ENCODE results near the gene RXRA.

RXRA gene

DNA sequence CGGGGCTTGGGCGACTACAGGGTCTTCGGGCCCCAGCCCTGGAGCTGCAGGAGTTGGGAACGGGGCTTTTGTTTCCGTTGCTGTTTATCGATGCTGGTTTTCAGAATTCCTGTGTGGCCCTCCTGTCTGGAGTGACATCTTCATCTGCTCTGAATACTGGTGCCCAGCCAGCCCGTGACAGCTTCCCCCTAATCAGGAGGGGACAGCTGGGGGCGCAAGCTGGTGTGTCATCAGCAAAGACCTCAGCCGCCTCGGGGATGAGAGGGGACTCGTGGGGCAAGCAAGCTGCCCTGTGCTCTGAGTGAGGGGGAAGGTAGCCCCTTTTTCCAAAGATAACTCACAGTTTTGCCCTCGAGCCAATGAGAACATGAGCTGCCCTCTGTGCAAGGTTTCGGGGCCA, 110.7 kb downstream of the RXRA start:
- FAIRE-seq: no peak

DNA sequence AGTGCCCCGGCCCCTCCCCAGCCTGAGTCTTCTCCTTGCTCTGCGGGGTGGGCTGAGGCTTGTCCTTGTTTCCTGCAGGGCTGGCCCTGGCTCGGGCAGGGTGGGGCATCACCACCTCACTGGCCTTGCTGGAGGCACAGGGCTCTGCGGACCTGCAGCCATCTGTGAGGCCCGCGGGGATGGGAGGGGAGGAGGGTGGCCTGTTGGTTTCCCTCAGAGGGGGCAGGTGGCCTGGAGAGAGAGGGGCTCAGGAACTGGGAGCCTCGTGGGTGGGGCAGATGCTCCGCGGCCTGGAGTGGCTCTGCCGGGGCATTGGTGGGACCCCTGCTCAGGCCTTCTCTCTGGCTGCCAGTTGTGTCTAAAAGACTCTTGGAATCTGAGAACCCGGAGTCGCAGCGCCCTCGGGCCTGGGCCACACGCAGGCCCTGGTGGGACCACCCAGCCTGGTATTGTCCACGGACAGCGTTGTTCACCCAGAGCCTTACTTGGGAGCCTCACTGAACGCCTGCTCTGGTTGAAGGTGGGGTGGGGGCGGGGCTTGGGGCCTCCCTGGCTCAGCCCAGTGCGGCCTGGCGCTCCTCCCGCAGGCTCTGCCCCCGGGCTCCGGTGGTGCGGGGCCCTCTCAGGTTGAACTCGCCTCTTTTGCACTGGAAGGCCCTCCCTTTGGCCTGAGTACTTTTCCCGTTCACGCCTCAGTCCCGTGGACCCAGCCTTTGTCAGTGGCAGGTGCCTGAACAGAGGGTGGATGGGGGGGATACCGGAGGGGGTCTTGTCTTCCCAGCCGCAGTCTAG, 111.3 kb downstream of the RXRA start:
- no peak for FAIRE-seq

DNA sequence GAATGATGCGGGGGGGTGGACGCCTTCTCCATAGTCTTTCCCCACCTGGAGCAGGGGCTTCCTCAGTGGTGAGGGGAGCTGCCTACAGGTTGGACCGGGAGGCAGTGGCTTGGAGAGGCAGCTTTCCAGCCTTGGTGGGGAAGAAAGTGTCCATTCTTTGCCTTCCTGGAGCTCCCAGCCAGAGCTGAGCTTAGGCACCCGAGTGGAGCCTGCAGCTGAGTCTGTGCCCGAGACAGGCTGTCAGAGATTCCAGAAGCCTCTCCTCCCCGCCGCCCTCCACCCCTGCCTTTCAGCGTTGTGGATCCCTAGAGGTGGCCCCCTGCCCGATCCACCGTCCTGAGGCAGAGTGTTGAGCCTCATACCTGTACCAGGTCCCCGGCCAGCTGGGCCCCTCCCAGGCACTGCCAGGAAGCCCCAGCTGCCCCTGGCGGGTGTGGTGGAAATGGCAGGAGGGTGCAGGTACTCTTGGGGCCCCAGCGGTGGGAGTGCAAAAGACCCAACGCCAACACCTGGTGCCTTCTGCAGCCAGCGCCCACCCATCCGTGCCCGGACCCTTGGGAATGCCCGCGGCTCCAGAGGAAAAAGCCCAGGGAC, 112.0 kb downstream of the RXRA start:
- no peak for FAIRE-seq

DNA sequence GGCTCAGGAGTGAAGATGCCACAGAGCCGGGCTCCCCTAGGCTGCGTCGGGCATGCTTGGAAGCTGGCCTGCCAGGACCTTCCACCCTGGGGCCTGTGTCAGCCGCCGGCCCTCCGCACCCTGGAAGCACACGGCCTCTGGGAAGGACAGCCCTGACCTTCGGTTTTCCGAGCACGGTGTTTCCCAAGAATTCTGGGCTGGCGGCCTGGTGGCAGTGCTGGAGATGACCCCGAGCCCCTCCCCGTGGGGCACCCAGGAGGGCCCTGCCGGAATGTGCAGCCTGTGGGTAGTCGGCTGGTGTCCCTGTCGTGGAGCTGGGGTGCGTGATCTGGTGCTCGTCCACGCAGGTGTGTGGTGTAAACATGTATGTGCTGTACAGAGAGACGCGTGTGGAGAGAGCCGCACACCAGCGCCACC, 113.1 kb downstream of the RXRA start:
- no peak for FAIRE-seq

DNA sequence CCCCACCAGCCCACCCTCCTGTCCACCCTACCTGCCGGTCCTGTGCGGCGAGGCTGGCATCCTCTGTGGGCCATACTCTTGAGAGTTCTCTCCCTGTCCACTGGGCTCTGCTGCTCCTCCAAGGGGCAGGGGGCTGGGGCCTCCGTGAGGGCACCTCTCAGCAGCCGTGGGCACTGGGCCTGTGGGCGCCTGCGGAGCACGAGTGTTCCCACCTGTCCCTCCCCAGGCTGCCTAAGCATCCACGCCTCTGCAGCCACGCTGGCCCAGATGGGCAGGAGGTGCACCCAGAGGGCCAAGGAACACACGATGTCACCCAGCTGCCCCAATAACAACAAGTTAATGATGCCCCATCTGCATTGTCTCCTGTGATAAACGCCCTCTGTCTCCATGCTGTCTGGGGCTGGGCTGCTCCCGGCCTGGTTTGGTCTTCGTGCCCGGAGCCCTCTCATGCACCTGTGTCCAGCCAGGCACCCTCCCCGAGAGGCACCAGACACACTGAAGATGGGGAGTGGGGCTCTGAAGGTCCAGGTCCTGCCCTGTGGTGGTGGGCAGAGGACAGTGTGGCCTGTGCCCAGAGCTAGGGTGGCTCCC, 114.5 kb downstream of the RXRA start:
- FAIRE-seq: no peak

DNA sequence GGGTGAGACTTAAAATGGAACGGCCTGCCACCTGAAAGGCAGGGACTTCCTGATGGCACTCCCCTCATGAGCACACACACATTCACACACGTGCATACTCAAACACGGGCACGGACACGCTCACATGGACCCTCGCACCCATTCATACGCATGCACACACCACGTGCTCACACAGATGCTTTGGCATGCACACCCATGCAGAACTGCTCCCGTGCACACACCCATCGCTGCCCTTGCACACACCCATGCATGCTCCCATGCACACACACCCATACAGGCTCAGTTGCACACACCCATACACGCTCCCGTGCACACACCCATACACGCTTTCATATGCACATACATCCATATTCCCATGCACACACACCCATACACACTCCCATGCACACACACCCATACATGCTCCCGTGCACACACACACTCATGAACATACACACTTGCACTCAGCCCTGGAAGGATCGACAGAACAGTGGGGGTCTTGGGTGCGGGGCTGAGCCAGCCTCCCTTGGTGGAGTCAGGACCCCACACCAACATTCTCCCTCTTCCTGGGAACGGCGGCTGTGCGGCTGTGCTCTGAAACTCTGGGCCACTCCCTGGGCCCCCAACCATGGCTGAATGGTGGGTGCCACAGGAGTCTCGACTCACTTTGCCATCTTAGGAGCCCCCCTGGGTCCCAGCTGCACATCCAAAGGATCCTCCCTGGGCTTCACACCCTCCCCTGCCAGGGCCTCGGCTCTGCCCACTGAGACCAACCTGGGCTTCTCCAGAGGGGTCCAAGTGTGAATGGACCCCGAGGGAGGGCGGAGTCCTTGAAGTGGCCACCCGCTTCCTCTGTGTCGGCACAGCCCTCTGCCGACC, 115.2 kb downstream of the RXRA start:
- FAIRE-seq: no peak

DNA sequence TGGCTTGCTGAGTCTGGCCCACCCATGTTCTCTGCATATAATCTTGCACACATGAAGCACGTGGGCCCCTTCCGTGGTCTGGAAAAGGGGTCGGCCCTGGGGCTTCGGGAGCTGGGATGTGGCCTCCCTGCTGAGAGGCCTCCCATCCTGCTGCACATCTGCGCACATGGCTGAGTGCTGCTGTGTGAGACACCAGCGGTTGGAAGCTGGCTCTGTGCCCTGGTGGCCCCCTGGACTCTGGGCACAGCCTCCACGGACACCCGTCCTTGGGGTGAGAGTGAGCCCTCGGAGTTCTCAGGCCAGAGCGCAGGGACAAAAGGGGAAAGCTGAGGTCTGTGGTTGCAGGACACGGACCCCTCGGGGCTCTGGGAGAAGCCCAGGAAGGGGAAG, 115.8 kb downstream of the RXRA start:
- FAIRE-seq: no peak

DNA sequence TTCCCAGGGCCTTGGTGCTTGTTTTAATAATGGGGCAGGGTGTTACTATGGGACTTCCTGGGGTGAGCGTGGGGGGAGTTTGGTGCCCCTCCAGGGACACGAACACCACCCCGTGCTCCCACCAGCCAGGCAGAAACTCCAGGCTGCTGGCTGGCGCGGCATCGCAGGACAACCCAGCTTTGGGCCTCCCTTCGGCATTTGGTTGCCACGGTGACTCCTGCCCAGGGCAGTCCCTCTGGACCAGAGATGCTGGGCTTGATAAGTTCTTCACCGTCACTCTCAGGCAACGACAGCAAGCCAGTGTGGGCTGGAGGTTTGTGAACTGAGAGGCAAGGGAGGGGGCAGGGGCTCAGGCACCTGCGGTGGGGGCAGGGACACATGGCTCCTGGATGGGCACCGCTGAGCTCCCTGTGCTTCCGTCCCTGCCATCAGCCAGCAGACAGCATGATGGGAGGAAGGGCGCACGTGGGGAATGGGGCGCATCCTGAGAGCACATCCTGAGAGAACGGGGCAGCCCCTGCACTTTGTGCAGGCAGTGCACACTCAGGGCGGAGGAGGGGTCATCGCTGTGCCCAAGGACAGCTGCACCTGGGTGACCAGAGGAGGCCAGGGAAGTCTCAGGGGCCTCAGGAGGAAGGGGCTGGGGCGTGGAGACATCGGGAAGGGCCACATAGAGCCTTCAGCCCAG, 116.4 kb downstream of the RXRA start:
- no peak for FAIRE-seq

DNA sequence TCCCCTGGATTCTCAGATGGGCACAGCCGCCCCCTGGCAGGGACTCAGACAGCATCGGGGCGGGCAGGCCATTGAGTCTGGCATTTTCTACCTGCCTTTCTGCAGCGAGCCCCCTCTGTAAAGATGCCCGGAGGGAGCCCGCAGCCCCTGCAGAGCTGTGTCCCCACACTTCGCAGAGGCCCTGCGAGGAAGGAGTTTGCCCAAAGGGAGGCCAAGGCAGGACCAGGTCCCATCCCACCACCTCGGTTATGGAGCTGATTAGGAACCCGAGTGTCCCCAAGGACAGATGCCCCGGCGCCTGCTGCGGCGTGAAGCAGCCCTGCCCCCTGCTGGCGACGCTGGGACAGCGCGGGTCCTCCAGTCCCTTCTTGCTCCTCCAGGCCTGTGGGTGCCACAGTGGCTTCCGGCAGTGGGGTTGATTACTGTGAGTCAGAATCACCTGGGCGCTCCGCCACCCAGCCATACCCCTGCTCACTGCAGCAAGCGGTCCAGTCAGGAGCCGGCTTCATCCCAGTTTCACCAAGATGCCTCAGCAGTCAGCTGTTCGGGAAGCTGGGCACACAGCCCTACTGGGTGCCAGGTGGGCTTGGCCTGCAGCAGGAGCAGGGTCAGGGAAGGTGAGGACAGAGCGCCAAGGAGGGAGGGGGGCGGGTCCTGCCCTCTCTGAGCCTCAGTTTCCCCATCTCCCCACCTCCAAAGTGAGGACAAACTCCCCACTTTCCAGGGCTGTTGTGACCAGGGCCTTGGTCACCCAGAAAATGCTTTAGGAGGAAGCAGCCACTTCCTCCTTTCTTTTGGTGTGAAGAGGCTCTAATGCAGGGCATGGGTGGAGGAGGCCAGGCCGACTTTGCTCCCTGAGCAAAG, 117.2 kb downstream of the RXRA start:
- peak; percentile 36 for FAIRE-seq

DNA sequence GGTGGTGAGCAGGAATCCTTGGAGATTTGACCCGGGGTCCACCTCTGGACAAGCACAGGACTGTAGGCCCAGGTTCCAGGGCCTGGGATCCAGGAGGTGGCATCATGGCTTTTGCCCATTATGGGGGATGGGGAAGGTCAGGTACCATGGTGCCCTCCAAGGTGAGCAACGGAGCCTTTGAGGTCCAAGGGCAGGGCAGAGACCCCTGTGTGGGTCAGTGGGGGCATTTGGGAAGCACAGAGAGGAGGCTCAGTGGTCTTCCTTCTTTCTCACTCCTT, 117.7 kb downstream of the RXRA start:
- no peak for FAIRE-seq

DNA sequence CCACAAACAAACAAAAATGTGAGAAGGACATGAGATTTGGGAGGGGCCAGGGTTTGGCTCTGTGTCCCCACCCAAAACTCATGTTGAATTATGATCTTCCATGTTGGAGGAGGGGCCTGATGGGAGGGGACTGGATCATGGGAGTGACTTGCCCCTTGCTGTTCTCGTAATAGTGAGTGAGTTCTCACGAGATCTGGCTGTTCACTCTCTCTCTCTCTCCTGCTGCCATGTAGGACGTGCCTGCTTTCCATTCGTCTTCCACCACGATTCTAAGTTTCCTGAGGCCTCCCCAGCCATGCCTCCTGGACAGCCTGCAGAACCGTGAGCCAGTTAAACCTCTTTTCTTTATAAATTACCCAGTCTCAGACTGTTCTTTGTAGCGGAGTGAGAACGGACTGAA, 118.7 kb downstream of the RXRA start:
- no peak for FAIRE-seq

DNA sequence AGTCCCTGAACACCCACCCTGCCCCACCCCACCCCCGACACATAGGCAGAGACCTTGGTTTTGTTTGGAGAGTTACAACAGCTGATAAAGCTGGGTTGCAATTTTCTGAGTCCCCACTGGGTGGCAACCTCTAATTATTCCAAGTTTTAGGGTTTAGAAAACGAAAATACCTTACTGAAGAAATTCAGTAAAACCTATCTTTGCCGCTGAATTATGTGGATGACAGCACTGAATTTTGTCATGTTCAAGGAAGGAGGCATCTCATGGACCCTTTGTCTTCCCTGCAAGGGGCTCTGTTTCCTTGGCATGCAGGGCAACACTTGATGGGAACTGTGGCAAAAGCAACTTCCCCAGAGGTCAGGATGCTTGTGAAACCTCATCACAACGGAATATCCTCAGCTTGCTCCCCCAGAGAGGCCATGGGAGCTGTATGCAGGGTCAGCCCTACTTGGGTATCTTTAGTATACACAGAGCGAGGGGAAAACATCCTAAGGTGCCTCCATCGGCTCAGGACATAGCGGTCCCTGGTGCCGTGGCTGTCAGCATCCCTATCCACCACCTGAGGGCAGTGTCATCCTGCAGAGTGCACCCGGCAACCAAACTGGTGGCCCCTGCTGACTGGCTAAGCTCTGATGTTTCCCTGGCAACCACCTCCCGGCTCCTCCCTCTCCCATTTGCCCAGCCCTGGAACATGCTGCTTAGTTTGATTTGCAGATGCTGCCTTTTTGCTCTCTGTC, 123.1 kb downstream of the RXRA start:
- FAIRE-seq: no peak

DNA sequence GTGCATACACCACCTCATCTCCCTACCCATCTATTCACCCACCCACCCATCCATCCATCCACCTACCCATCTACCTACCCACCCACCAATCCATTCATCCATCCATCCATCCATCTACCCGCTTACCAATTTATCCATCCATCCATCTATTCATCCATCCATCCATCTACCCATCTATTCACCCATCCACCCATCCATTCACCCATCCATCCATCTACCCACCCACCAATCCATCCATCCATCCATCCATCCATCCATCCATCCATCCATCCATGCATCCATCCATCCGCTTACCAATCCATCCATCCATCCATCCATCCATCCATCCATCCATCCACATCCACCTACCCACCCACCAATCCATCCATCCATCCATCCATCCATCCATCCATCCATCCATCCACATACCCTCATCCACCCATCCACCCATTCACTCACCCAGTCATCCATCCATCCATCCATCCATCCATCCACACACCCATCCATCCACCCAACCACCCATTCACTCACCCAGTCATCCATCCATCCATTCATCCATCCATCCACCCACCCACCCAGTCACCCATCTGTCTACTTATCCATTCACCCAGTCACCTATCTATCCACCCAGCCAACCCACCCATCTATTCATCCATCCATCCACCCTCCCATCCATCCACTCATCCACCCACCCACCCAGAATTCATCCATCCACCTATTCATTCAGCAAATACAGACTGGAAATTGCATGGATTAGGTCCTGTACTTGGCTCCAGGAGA, 125.6 kb downstream of the RXRA start:
- no peak for FAIRE-seq

DNA sequence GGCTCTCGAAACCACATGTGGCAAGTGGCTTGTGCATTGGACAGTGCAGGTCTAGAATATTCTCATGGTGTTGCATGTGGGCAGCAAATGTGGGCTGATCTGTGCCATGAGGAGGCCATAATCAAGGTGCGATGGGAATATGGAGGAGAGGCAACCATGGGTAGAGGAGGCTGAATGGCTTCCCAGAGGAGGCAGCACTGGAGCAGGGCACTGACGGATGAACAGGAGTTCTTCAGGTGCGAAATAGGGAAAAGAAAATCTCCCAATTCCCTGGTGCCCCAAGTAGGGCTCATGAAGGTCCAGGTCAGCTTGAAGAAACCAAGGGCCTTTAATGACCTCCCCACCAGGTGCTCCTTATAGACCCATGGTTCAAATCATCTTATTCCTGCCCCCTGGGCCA, 126.5 kb downstream of the RXRA start:
- FAIRE-seq: no peak

DNA sequence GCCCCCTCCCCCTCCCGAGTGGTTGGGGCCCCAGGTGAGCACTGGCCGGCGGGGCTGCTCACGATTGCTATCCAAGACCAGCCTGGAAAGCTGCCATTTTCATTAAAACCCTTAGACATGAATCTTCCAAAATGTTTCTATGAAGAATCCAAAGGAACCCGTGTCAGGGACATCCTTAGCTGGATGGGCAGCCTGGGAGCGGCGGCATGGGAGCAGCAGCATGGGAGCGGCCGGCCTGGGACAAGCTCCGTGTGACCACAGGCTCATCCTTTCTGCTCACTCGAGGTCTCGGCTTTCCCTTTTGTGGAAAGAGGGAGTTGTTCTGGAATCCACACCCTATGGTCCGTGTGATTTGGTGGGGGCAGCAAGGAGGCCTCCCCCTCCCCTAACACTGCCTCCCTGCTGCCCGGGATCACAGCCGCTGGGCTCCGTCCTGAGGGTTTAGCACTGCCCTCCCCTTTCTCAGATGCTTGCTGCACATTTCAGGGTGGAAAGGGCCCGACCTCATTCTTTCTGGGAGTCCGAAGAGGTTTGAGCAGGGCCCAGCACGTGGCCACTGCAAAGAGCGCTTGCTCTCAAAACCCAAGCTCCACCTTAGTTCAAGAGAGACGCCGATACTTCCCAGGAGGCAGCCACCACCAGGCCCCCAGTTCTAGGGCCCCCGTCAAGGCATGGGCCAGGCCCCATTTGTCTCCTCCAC, 127.7 kb downstream of the RXRA start:
- no peak for FAIRE-seq

DNA sequence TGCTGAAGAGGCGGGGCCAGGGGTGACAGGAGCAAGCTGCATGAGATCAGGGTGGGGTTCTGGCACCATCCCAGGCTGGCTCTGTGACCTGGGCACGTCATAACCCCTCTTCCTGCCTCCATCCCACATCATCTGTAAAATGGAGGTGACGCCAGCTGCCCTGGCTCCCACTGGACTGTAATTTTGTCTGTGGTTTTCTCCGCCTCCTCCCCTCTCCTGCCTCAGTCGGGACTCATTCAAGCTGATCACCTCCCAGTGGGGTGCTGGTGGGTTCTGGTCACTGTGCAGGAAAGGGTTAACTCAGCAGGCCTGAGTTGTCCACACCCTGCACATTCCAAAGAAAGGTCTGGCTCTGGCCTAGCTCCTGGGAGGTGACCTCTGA, 128.2 kb downstream of the RXRA start:
- no peak for FAIRE-seq

DNA sequence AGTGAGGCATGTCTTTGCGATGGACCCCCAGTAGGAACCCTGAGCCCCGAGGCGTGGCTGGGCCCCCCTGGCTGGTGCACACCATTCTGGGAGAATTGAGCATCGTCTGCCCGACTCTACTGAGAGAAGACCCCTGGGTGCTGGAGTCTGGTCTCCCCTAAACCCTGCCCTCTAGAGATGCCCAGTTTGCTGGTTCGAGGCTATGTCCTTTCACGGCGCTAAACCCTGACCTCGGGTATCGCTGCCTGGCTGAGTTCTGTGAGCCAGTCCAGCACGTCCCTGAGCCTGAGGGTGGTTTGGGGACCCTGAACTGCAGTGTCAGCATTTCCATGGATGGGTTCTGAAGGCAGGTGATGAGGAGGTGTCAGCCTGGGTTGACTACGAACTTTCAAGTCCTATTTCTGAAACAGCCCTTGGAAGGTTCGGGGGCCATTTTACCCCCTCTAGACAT, 128.8 kb downstream of the RXRA start:
- FAIRE-seq: no peak

DNA sequence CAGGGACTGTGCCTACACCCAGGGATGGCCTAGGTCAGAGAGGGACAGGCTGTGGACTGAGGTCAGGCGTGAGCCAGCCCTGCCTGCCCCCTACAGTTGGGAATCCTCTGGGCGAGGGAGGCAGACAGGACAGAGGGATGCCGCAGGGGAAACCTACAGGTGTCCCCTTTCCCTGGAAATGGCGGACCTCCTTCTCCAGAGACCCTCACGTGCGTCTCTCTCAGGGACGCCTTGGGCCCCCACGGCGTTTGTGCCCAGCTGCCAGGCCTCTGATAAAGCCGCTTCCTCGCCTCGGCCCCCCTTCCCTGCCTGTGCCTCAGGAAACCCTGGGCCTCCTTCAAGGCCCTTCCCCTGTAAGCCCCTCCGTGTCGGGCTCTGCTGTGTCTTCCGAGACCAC, 129.3 kb downstream of the RXRA start:
- no peak for FAIRE-seq

DNA sequence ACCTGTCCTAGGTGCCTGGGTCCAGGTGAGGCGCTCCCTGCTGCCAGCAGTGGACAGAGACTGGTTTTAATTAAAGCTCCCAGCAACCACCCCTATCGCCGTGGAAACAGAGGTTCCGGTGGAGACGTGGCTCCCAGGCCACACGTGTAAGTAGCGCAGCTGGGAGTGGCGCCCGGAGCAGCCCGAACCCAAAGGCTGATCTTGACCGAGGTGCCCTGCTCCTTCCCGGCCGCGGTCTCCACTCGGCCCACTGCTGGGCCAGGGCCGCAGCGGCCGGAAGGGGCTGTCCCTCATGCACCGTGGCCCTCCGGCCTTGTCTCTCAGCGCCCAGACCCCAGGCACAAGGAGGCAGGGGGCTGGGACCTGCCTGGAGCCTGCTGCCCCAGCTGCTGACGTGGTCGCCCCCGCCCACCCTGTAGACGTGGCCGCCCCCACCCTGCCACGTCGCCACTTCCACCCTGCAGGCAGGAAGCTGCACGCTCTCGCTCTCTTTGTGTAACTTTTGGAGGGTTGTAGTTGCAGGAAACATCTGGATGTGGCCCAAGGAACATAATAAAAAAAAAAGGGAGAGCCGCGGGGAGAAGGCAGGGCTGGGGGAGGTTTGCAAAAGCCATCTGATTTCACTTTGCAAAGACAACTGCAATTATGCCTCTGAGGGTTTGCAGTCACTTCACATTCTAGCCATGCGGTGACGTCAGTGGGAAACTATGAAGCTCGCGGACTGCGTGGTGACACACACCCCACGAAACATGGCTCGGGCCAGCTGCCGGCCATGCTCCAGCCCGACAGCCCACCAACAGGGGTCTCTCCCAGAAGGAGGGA, 129.9 kb downstream of the RXRA start:
- FAIRE-seq: no peak
